GM19099 (cell line): ENCODE measurements around the gene EVA1C.

Experiments
- POLR2A ChIP-seq: IDR thresholded peaks from 3 replicates; pipeline ENCODE4 v1.6.1; 2011; ENCODE audit warnings: low read depth; ENCODE audit not compliant: insufficient read length; ENCODE audit errors: extremely low read depth

Gene EVA1C

DNA sequence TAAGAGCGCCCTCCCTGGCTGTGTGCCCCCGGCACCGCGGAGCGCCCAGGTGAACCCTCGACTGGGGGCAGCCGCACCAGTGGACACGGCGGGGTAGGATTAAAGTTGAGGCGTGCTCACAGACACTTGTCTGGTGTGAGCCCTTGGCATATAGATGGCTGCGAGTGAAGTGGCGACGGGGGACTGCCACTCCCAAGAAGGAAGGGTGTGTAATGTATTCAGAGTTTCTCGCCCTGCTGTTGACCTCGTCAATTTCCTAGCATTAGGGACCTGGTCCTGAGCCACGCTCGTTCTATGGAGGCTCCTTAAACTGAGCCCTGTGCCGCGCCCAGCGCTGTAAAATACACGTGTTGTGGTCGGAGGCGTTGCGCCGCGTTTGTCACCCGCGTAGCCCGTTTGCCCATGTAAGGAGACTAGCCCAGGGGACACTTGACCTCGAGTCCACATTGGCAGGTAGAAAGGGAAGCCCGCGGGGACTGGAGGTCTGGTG is 554 bp downstream of the EVA1C start:
- no peak for TF ChIP-seq POLR2A

GRCh38 chr21:32413697-32414578 is 1.4 kb downstream of the EVA1C start:
- no peak for TF ChIP-seq POLR2A

- TF ChIP-seq POLR2A = no peak
Measured at GRCh38 chr21:32414579-32415358, 2.3 kb downstream of the EVA1C start.

- TF ChIP-seq POLR2A = no peak
Measured at GRCh38 chr21:32415451-32416398, 3.2 kb downstream of the EVA1C start.

GRCh38 chr21:32418146-32418545 is 5.6 kb downstream of the EVA1C start:
- TF ChIP-seq POLR2A = no peak

GRCh38 chr21:32422064-32422463 is 9.6 kb downstream of the EVA1C start:
- TF ChIP-seq POLR2A = no peak

GRCh38 chr21:32423320-32424190 is 11.0 kb downstream of the EVA1C start:
- no peak for TF ChIP-seq POLR2A

DNA sequence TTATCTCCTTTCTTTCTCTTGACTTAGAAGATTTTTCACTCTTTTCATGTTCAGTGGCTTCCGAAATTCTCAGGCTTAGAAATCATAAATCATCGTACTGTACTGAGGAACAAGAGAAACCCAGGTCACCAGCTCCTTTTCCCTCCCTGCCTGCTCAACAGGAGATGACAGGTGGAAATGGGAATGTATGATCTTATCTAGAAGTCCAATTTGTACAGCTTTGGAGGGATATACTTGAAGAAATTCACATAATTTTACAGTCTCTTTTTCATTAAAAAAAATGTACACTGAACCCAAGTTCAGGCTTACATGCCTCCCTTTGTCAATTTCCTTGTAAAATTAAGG is 11.7 kb downstream of the EVA1C start:
- no peak for TF ChIP-seq POLR2A

DNA sequence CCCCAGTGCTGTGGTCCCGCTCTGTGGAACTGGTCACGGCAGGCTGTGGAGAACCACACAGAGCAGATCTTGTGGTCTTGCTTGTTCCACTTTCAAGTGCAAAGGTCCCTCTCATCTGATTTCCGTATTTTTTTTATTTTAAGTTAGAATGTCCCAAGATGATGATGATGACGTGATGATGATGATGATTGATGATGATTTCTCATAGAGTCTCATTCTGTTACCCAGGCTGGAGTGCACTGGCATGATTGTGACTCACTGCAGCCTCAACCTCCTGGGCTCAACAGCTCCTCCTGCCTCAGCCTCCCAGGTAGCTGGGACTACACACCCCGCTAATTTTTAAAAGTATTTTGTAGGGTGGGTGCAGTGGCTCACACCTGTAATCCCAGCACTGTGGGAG is 12.2 kb downstream of the EVA1C start:
- no peak for TF ChIP-seq POLR2A

DNA sequence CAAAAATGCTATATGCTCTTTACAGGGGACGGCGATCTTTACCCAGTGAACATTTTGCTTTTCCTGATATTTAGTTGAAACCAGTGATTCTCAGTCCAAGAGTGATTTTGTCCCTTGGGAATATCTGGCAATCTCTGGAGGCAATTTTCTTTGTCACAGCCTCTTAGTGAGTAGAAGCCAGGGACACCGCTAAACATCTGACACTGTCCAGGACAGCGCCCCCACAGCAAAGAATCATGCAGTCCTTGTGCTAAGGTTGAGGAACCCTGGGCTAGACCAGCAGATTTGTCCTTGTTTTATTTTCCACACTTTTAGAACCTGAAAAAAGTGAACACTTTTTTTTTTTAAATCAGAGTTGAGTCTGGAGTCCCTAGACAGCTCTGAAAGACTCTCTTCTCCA is 13.1 kb downstream of the EVA1C start:
- no peak for TF ChIP-seq POLR2A

- TF ChIP-seq POLR2A = no peak
Measured at GRCh38 chr21:32426066-32426465, 13.6 kb downstream of the EVA1C start.

DNA sequence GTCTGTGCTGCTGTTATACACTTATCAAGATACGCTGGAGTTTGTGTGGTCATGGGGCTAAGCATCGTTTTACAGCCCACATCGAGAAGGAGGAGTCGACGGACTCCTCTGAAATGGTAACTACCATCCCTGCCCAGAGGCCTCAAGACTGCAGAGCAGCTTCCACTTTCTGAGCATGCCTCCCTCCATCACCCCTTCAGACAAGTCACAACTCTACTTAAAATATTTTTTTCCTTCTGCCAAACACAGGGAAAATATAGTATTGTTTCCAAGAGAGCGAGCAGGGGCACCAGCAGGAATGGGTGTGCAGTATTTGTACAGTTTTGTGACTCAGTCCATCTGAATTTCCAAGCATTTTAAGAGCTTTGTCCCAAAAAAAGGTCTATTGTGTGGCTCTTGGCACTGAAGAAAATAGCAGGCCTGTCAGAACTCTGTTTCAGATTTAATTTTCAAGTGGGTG is 14.1 kb downstream of the EVA1C start:
- no peak for TF ChIP-seq POLR2A

GRCh38 chr21:32427958-32428623 is 15.6 kb downstream of the EVA1C start:
- no peak for TF ChIP-seq POLR2A

DNA sequence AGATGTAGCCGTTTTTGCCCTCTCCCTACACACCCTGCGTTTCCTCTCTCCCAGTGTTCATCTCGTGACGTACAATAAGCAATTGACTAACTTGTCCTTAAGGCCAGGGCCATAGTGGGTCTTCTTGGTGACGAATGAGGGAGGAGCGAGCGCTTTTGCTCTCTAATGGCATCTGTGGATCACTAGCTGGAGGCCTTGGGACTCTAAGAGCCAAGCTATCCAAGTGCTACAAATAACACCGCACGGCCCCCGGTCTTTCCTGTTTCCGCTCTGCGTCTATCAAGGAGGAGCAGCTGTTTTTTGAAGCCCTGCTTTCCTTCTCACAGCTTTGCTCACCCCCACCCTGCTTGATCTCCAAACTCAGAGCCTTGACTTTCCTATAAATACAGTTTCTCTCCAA is 25.2 kb downstream of the EVA1C start:
- TF ChIP-seq POLR2A = no peak
